ENCODE measurements around the gene CD24.
A peak's percentile ranks its signal among the peaks of the same experiment; 100 is the strongest.

The CD24 gene

GRCh38 chr6:106966671-106967640 is 7.6 kb downstream of the CD24 start:
- no peak for DNase-seq

- DNase-seq, result no peak
Observed at GRCh38 chr6:106966229-106966628, 8.3 kb downstream of the CD24 start.

GRCh38 chr6:106964954-106965353 is 9.6 kb downstream of the CD24 start:
- DNase-seq, result no peak

- no peak for DNase-seq
Observed at GRCh38 chr6:106964099-106964498, 10.4 kb downstream of the CD24 start.

GRCh38 chr6:106963544-106963943 is 11.0 kb downstream of the CD24 start:
- DNase-seq, result no peak

- DNase-seq, result no peak
Observed at GRCh38 chr6:106961801-106962200, 12.7 kb downstream of the CD24 start.

GRCh38 chr6:106961136-106961535 is 13.4 kb downstream of the CD24 start:
- DNase-seq, result no peak

- DNase-seq, result no peak
Observed at GRCh38 chr6:106959985-106960384, 14.5 kb downstream of the CD24 start.

- DNase-seq, result no peak
Observed at GRCh38 chr6:106939848-106940247, 34.7 kb downstream of the CD24 start.

GRCh38 chr6:106939208-106939607 is 35.3 kb downstream of the CD24 start:
- DNase-seq, result no peak

GRCh38 chr6:106927531-106928398 is 46.8 kb downstream of the CD24 start:
- DNase-seq, result peak; percentile 30

- no peak for DNase-seq
Observed at GRCh38 chr6:106925948-106926347, 48.6 kb downstream of the CD24 start.

- no peak for DNase-seq
Observed at GRCh38 chr6:106924694-106925523, 49.6 kb downstream of the CD24 start.

GRCh38 chr6:106922626-106923025 is 51.9 kb downstream of the CD24 start:
- no peak for DNase-seq

Data from fibroblast of skin of right quadriceps (primary cell).